Measurements from ENCODE around the gene EPM2A. TPM values are rescaled to one million over a fixed set of nuclear protein-coding genes. Genes with fewer than 3 reads are reported as not detected.

The EPM2A gene
- total RNA-seq, 1 donor from 2014 or later = 21.9 TPM

DNA sequence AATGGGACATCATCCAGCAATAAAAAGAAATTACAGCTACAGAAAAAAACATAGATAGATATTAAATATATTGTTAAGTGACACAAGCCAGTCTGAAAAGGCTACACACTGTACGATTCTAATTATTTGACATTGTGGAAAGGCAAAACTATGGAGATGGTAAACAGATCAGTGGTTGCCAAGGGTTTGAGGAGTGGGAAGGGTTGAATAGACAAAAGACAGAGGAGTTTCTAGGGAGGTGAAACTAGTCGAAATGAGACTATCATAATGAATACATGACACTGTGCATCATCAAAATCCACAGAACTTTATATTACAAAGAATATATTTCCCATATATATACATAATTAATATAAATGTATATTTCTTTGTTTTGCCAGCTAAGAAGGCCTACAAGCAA lies 9.8 kb downstream of the EPM2A start:
- H3K4me1 Mint-ChIP-seq = peaks cover 16% of the 10 kb centered on the region
- peaks cover 30% of the 10 kb centered on the region for H3K36me3 Mint-ChIP-seq (ENCODE audit: low read depth)
- no peak overlapping the region for H3K4me3 Mint-ChIP-seq
- DNase-seq = no peak
- ChIA-PET CTCF (interaction anchor here (1.1 kb wide), 1 partner anchor 22 kb away, joined by 3 read pairs; no protein-coding TSS in a partner anchor), POLR2A (no interaction called here)
- TF ChIP-seq, protein P1, sequence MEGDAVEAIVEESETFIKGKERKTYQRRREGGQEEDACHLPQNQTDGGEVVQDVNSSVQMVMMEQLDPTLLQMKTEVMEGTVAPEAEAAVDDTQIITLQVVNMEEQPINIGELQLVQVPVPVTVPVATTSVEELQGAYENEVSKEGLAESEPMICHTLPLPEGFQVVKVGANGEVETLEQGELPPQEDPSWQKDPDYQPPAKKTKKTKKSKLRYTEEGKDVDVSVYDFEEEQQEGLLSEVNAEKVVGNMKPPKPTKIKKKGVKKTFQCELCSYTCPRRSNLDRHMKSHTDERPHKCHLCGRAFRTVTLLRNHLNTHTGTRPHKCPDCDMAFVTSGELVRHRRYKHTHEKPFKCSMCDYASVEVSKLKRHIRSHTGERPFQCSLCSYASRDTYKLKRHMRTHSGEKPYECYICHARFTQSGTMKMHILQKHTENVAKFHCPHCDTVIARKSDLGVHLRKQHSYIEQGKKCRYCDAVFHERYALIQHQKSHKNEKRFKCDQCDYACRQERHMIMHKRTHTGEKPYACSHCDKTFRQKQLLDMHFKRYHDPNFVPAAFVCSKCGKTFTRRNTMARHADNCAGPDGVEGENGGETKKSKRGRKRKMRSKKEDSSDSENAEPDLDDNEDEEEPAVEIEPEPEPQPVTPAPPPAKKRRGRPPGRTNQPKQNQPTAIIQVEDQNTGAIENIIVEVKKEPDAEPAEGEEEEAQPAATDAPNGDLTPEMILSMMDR (IDR thresholded peaks at IDR 0.05) = no peak
- peaks cover 34% of the 10 kb centered on the region for H3K9me3 Mint-ChIP-seq
- intact Hi-C loops (cut with micrococcal nuclease) = no loop called here
- no peak for ATAC-seq (ENCODE audit: low read depth)
- no peaks in the 10 kb centered on the region for H3K27me3 Mint-ChIP-seq
- H3K27ac Mint-ChIP-seq = no peak overlapping the region

DNA sequence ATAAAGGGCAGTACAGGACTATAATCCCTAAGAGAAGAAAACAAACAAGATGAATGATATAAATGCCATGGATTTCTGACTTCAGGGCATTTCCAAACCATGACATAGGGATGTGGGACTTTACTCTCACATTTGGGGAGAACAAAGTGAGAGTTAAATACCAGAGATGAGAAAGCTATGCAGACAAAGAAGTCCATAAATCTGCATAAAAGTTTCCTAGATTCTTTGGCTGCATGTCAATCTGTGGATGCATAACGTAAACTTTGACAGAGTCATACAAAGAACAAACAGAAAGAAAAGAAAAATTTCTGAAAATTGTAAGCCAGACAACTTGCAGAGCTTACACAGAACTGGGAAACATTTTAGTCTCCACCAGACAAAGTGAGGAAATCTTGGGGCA lies 11.7 kb downstream of the EPM2A start:
- no peaks in the 10 kb centered on the region for H3K27me3 Mint-ChIP-seq
- POLR2A ChIA-PET = interaction anchor here (0.6 kb wide), 1 partner anchor 13 kb away, joined by 3 read pairs; no protein-coding TSS in a partner anchor
- DNase-seq (no peak), ATAC-seq (ENCODE audit: low read depth) (no peak)
- peaks cover 26% of the 10 kb centered on the region for H3K36me3 Mint-ChIP-seq (ENCODE audit: low read depth)
- CTCF ChIA-PET = no interaction called here
- intact Hi-C loops (cut with micrococcal nuclease) = no loop called here
- H3K4me3 Mint-ChIP-seq = no peak overlapping the region
- no peak overlapping the region for H3K27ac Mint-ChIP-seq
- peaks cover 24% of the 10 kb centered on the region for H3K9me3 Mint-ChIP-seq
- peaks cover 4% of the 10 kb centered on the region for H3K4me1 Mint-ChIP-seq
- TF ChIP-seq, protein P1 (IDR thresholded peaks at IDR 0.05) = no peak

DNA sequence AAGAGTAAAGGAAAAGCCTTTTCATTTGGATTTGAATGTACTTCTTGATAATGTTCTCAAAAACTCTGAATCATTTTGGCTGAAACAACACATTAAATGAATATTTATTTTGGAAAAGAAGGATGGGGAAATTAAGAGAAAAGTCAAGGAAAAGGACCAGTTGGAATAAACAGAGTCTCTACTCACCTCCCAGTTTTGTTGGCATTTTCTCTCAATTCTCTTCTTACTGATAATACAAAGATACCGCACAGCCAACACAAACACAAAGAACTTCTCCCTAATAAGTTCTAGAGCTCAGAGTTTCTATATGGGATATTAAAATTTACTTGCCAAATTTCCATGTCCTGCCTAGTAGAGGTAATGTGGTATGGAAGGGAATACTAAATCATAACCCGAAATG lies 13.1 kb downstream of the EPM2A start:
- no peaks in the 10 kb centered on the region for H3K4me1 Mint-ChIP-seq
- TF ChIP-seq, protein P1 (IDR thresholded peaks at IDR 0.05) = no peak
- ATAC-seq (ENCODE audit: low read depth) (no peak), DNase-seq (no peak)
- no peak overlapping the region for H3K27ac Mint-ChIP-seq
- H3K4me3 Mint-ChIP-seq = no peak overlapping the region
- ChIA-PET POLR2A (no interaction called here), CTCF (no interaction called here)
- intact Hi-C loops (cut with micrococcal nuclease) = no loop called here
- no peaks in the 10 kb centered on the region for H3K27me3 Mint-ChIP-seq
- H3K9me3 Mint-ChIP-seq = peaks cover 13% of the 10 kb centered on the region
- H3K36me3 Mint-ChIP-seq (ENCODE audit: low read depth) = peaks cover 18% of the 10 kb centered on the region

DNA sequence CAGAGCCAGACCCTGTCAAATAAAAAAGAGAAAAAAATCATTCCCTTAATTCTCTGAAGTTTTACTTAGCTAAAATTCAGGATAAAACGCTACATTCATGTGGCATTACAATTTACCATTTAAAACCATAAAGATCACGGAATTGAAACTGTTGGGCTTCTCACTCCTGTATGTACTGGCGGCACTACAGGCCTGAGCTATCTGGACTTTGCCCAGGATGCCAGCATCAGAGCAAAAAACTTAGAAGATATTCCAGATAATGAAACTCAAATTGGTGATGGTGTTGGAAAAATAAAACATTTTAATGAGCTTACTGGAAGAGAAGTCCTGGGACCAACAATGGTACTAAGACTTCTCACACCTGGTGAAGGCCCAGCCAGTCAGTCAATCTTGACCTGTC lies 14.2 kb downstream of the EPM2A start:
- Mint-ChIP-seq H3K27ac (no peak overlapping the region), H3K4me3 (no peak overlapping the region), H3K36me3 (ENCODE audit: low read depth) (peaks cover 22% of the 10 kb centered on the region), H3K27me3 (no peaks in the 10 kb centered on the region), H3K9me3 (peaks cover 13% of the 10 kb centered on the region), H3K4me1 (no peaks in the 10 kb centered on the region)
- ChIA-PET CTCF (interaction anchor here (1.2 kb wide), 1 partner anchor 17 kb away, joined by 4 read pairs; no protein-coding TSS in a partner anchor), POLR2A (no interaction called here)
- TF ChIP-seq, protein P1 (IDR thresholded peaks at IDR 0.05) = no peak
- ATAC-seq (ENCODE audit: low read depth) = no peak
- no peak for DNase-seq
- intact Hi-C loops (cut with micrococcal nuclease) = no loop called here

DNA sequence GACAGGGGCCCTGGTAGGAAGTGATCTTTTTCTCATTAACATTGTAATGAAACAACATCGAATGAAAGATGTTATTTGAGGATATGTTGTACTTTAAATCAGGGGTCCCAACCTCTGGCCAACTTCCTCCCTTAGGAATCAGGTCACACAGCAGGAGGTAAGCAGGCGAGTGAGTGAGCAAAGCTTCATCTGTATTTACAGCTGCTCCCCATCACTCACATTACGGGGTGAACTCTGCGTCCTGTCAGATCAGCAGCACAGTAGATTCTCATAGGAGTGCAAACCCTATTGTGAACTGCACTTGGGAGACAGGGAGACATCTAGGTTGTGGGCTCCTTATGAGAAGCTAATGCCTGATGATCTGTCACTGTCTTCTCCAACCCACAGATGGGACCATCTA lies 19.9 kb downstream of the EPM2A start:
- H3K27me3 Mint-ChIP-seq = no peaks in the 10 kb centered on the region
- peaks cover 14% of the 10 kb centered on the region for H3K9me3 Mint-ChIP-seq
- no peak overlapping the region for H3K4me3 Mint-ChIP-seq
- peaks cover 47% of the 10 kb centered on the region for H3K36me3 Mint-ChIP-seq (ENCODE audit: low read depth)
- no peak for ATAC-seq (ENCODE audit: low read depth)
- TF ChIP-seq, protein P1 (IDR thresholded peaks at IDR 0.05) = no peak
- no peak overlapping the region for H3K27ac Mint-ChIP-seq
- ChIA-PET CTCF (interaction anchor here (1.3 kb wide), 1 partner anchor 11 kb away, joined by 3 read pairs; no protein-coding TSS in a partner anchor), POLR2A (no interaction called here)
- no peak for DNase-seq
- H3K4me1 Mint-ChIP-seq = no peaks in the 10 kb centered on the region
- intact Hi-C loops (cut with micrococcal nuclease) = no loop called here

Measured in activated B cell treated with CpG ODN at 0.5 μM for 24 hours (primary cell).